Endometrial microvascular endothelial cells (primary cell): ENCODE measurements around the gene GPBP1. TPM values are rescaled to one million over a fixed set of nuclear protein-coding genes. Genes with fewer than 3 reads are reported as not detected.
"Not testable (repeated sequence)": the region's sequence is repeated elsewhere in the genome, so short reads cannot be mapped to it uniquely, and the experiment has no call there.

ENCODE experiments used
- in situ Hi-C: cut with HindIII; loops from 2 replicates; pipeline ENCODE4 v1.10.0; 2017; ENCODE audit warnings: low sequenced_read_pairs, low pct_unique_long_range_greater_than_20kb; ENCODE audit errors: inconsistent ontology term
- total RNA-seq: library from RNA; depleted of rRNA; stranded (reverse); fragments of >200 nt; gene quantifications from one replicate; pipeline ENCODE4 v1.2.3, GENCODE V29; 2015; ENCODE audit errors: inconsistent ontology term

GPBP1 gene
- total RNA-seq, 1 donor from 2014 or later: 37.4 TPM

DNA sequence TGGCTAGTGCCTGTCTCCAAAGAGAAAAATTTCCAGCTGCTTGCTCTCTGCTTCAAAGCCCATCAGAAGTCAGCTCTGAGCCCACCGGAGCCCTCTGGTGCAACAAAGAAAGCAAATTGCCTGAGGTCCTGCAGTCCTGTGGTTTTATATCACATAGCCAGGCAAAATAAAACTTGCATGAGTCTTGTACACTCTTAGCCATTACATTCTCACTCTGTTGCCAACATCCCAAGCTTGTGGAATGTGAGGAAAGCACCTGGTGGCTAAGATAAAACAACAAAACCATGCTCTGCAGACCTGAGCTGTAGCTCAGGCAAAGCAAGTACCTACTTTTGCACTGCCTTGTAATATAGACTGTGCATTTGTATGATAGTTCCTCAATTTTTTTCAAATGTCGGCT lies 133.7 kb downstream of the GPBP1 start:
- in situ Hi-C loops: no loop called here

DNA sequence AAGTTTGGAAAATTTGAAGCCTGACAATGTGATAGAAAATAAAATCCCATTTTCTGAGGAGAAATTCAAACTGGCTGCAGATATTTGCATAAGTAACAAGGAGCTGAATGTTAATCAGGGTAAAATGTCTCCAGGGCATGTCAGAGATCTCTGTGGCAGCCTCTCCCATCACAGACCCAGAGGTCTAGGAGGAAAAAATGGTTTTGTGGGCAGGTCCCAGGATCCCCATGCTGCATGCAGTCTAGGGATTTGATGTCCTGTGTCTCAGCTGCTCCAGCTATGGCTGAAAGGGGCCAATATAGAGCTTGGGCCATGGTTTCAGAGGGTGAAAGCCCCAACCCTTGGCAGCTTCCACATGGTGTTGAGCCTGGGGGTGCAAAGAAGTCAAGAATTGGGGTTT lies 135.2 kb downstream of the GPBP1 start:
- in situ Hi-C loops: not testable (repeated sequence)

DNA sequence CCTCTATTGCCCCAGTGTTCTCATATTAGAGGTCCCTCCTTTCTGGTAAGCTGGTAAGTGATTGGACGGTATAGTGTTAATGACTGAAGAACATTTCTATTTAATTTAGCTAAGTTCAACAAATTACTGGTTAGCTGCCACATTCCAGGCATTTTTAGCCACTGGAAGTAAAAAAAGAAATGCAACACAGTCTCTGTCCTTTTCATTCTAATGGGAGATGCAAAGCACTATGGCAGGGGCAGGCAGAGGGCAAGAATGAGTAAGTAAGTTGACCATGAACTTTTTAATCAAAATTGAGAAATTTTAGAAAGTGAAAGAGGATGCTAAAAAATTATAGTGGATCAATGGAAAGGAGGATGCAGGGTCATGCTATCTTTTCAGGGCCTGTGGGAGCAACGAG lies 137.4 kb downstream of the GPBP1 start:
- in situ Hi-C loops: no loop called here

- in situ Hi-C loops: no loop called here
Measured at GRCh38 chr5:57311921-57312735, 138.3 kb downstream of the GPBP1 start.

GRCh38 chr5:57313716-57314115 lies 139.9 kb downstream of the GPBP1 start:
- in situ Hi-C loops: no loop called here

Other genes with a start within 250 kb of the GPBP1 start
- 9.1 TPM for gene MIER3, start 221.9 kb upstream of the GPBP1 start, total RNA-seq